Kidney (tissue), 14 donors: ENCODE measurements around the gene OR10G7. TPM values are rescaled to one million over a fixed set of nuclear protein-coding genes. Genes with fewer than 3 reads are reported as not detected.

ENCODE experiments used
- DNase-seq, 5 donors: peaks; one replicate each; pipeline ENCODE4 v3.0.0-alpha.2; 2013 to 2020
- FAIRE-seq: peaks from 2 replicates; lab custom pipeline; 2012; peaks lifted over from hg19 to GRCh38; lab: Jason Lieb, UNC
- H3K27ac ChIP-seq, 2 donors: one replicate each; pipeline ENCODE4 v1.7.0; 2013; ENCODE audit warnings: low read depth in 2 of 2, low read length in 2 of 2, inconsistent platforms in 1 of 2
- H3K27me3 ChIP-seq: one replicate; pipeline ENCODE4 v1.7.1; 2013; ENCODE audit warnings: low read length, inconsistent platforms; ENCODE audit not compliant: control insufficient read depth, insufficient read depth
- H3K36me3 ChIP-seq, 3 donors: one replicate each; pipeline versions ENCODE4 v1.7.0 to v1.7.1; 2013; ENCODE audit warnings: low read length in 3 of 3, control low read depth in 1 of 3, inconsistent platforms in 1 of 3; ENCODE audit not compliant: insufficient read depth in 3 of 3, control insufficient read depth in 2 of 3
- H3K4me1 ChIP-seq, 3 donors: one replicate each; pipeline versions ENCODE4 v1.7.0 to v1.7.1; 2013; ENCODE audit warnings: low read length in 3 of 3, inconsistent platforms in 1 of 3, low read depth in 1 of 3; ENCODE audit not compliant: control insufficient read depth in 2 of 3, insufficient read depth in 2 of 3
- H3K4me3 ChIP-seq, 3 donors: one replicate each; pipeline versions ENCODE4 v1.7.0 to v1.8.1; 2013; ENCODE audit warnings: low read length in 3 of 3, control low read depth in 1 of 3, inconsistent platforms in 1 of 3
- H3K9ac ChIP-seq, 3 donors: one replicate each; pipeline versions ENCODE4 v1.7.0 to v1.7.1; 2013; ENCODE audit warnings: low read length in 3 of 3, control low read depth in 1 of 3, inconsistent platforms in 1 of 3
- H3K9me3 ChIP-seq, 3 donors: one replicate each; pipeline versions ENCODE4 v1.7.0 to v1.7.1; 2013; ENCODE audit warnings: low read length in 3 of 3, control low read depth in 1 of 3, inconsistent platforms in 1 of 3; ENCODE audit not compliant: control insufficient read depth in 2 of 3, insufficient read depth in 1 of 3
- intact Hi-C: fragments of 100-400 bp; cut with DNase I; formaldehyde crosslinking; loops from one replicate; pipeline ENCODE4 v1.11.1; 2022
- polyA plus RNA-seq: library from polyadenylated mRNA; stranded (reverse); fragments of 350-450 nt; fragmentation: Illumina TruSeq; extraction: RNeasy Lipid Tissue Mini Kit (QIAGEN cat#74804); gene quantifications from one replicate; pipeline ENCODE4 v1.2.3, GENCODE V29; 2014; ENCODE audit warnings: low read depth, low replicate concordance; ENCODE audit not compliant: insufficient read depth
- total RNA-seq: library from RNA; stranded (reverse); fragmentation: NEBNext Ultra II Directional; extraction: Animal tissue kit (Norgen Biotek cat#: 25700); gene quantifications from one replicate; pipeline ENCODE4 v1.2.1, GENCODE V29; 2021
- TF ChIP-seq, protein P1 (sequence below): IDR thresholded peaks from 3 replicates; pipeline ENCODE4 v1.5.1; 2012; ENCODE audit warnings: mild to moderate bottlenecking, moderate library complexity, borderline replicate concordance; ENCODE audit not compliant: insufficient read depth; ENCODE audit errors: extremely low read depth
- donor health status: control.
- donor health status: control.
- donor health status: control.
- donor health status: control.
- donor health status: control.
- donor health status: DM: yes; HTN: yes; CAD: no.
- donor health status: Normal renal cell carcinoma (clear cell type).

The OR10G7 gene
- total and polyA plus RNA-seq, 2 donors from 2014 or later = not detected

DNA sequence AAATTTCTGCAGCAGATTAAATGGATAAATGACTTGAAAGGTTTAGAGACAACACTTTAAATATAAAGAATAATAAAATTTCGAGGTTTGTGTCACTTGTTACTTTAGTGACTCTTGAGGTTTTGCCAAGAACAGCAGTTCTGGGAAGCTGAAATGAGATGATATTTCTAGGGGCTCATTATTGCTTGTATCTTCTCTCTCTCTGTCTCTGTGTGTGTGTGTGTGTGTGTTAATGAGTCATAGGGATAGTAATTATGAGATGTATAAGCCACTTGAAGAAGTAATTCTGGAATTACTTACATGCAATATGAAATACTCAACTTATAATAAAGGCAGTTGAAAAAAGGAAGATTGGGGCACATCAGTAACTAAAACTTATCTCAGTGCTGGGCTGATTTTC is 9.6 kb upstream of the OR10G7 start:
- H3K4me3 ChIP-seq = no peak overlapping the region
- FAIRE-seq = no peak
- intact Hi-C loops = no loop called here
- H3K9ac ChIP-seq = no peak overlapping the region
- H3K9me3 ChIP-seq = no peaks in the 10 kb centered on the region
- TF ChIP-seq, protein P1, sequence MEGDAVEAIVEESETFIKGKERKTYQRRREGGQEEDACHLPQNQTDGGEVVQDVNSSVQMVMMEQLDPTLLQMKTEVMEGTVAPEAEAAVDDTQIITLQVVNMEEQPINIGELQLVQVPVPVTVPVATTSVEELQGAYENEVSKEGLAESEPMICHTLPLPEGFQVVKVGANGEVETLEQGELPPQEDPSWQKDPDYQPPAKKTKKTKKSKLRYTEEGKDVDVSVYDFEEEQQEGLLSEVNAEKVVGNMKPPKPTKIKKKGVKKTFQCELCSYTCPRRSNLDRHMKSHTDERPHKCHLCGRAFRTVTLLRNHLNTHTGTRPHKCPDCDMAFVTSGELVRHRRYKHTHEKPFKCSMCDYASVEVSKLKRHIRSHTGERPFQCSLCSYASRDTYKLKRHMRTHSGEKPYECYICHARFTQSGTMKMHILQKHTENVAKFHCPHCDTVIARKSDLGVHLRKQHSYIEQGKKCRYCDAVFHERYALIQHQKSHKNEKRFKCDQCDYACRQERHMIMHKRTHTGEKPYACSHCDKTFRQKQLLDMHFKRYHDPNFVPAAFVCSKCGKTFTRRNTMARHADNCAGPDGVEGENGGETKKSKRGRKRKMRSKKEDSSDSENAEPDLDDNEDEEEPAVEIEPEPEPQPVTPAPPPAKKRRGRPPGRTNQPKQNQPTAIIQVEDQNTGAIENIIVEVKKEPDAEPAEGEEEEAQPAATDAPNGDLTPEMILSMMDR = no peak
- H3K27me3 ChIP-seq = no peaks in the 10 kb centered on the region
- H3K36me3 ChIP-seq = no peaks in the 10 kb centered on the region
- DNase-seq = no peak
- H3K4me1 ChIP-seq = no peaks in the 10 kb centered on the region
- no peak overlapping the region for H3K27ac ChIP-seq

DNA sequence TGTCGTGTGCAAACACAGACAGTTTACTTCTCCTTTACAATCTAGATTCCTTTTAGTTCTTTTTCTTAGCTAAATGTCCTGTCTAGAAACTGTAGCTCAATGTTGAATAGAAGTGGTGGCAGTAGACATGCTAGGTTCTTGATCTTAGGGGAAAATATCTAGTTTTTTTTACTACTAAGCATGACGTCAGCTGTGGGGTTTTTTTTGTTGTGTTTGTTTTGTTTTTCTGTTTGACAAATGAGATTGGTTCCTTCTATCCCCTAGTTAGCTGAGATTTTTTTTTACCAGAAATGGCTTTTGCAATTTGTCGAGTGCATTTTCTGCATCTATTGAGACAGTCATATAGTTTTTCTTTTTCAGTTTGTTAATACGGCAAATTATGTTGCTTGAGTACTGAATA is 2.3 kb upstream of the OR10G7 start:
- Histone ChIP-seq H3K36me3 (no peaks in the 10 kb centered on the region), H3K9me3 (no peaks in the 10 kb centered on the region), H3K27ac (no peak overlapping the region), H3K27me3 (no peaks in the 10 kb centered on the region), H3K4me3 (no peak overlapping the region), H3K4me1 (no peaks in the 10 kb centered on the region), H3K9ac (no peak overlapping the region)
- FAIRE-seq (no peak), DNase-seq (no peak)
- intact Hi-C loops = no loop called here
- TF ChIP-seq, protein P1 = no peak

- Histone ChIP-seq H3K9me3 (no peaks in the 10 kb centered on the region), H3K27me3 (no peaks in the 10 kb centered on the region), H3K4me1 (no peaks in the 10 kb centered on the region), H3K4me3 (no peak overlapping the region), H3K9ac (no peak overlapping the region), H3K36me3 (no peaks in the 10 kb centered on the region), H3K27ac (no peak overlapping the region)
- no peak for DNase-seq
- no peak for FAIRE-seq
- TF ChIP-seq, protein P1 = no peak
- intact Hi-C loops = no loop called here
Observed at GRCh38 chr11:124039557-124039956, 1.6 kb downstream of the OR10G7 start.

DNA sequence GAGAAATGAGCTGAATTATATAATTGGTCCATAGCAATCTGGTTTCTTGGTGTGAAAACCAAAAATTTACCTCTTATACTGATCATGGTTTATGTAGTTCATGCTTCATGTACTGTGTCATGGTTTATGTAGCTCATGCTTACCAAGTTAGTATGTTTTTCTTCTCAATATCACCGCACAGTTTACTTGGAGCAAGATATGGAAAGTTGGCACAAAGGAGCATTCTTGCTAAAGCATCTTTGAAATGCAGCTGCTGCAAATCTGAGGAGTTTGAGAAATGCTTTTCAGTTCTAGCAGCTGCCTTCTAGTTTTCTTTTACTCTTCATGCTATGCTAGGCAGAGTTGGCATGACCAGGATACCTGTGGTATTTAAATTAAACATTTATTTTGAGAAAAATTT is 4.5 kb downstream of the OR10G7 start:
- H3K9me3 ChIP-seq = no peaks in the 10 kb centered on the region
- intact Hi-C loops = no loop called here
- H3K9ac ChIP-seq = no peak overlapping the region
- no peak for DNase-seq
- no peak for FAIRE-seq
- H3K27me3 ChIP-seq = no peaks in the 10 kb centered on the region
- no peaks in the 10 kb centered on the region for H3K36me3 ChIP-seq
- no peak overlapping the region for H3K4me3 ChIP-seq
- H3K27ac ChIP-seq = no peak overlapping the region
- TF ChIP-seq, protein P1 = no peak
- H3K4me1 ChIP-seq = no peaks in the 10 kb centered on the region
